ENCODE data around the gene PIEZO1.

GRCh38 chr16:88720396-88720970 lies 64.5 kb downstream of the PIEZO1 start:
- TF ChIP-seq CTCF (IDR thresholded peaks at IDR 0.05) (no peak), POLR2AphosphoS5 (IDR thresholded peaks at IDR 0.05) (no peak)
